ENCODE measurements around the gene SEC24B. TPM values are rescaled to one million over a fixed set of nuclear protein-coding genes. Genes with fewer than 3 reads are reported as not detected.

The SEC24B gene
- total RNA-seq, 1 experiment from 2014 or later: 17.6 TPM

- Histone ChIP-seq H3K4me3 (ENCODE audit: low read depth in 2 of 2, low read length in 2 of 2) (no peak overlapping the region), H3K27me3 (ENCODE audit: control insufficient read depth, insufficient read depth, low read length) (no peaks in the 10 kb centered on the region), H3K36me3 (ENCODE audit: control insufficient read depth, insufficient read depth, low read length) (no peaks in the 10 kb centered on the region), H3K27ac (ENCODE audit: low read length) (no peak overlapping the region), H3K4me1 (ENCODE audit: control insufficient read depth, insufficient read depth, low read length) (no peaks in the 10 kb centered on the region), H3K9me3 (ENCODE audit: control insufficient read depth, insufficient read depth, low read depth, low read length) (no peaks in the 10 kb centered on the region)
- no peak for TF ChIP-seq CTCF (IDR thresholded peaks at IDR 0.05)
- no peak for TF ChIP-seq TCF7L2 (IDR thresholded peaks at IDR 0.05; ENCODE audit: low read depth, low read length)
- no peak for TF ChIP-seq POLR2AphosphoS5 (IDR thresholded peaks at IDR 0.05; ENCODE audit: low read depth, low read length)
- no peak for TF ChIP-seq SIN3A (IDR thresholded peaks at IDR 0.05; ENCODE audit: borderline replicate concordance, insufficient read depth, low read depth, low read length)
- no peak for TF ChIP-seq REST (IDR thresholded peaks at IDR 0.05; ENCODE audit: insufficient read depth in 1 of 2, low read depth in 2 of 2, low read length in 1 of 2)
- ATAC-seq (no peak), DNase-seq (ENCODE audit: low read depth, low spot score) (no peak)
- ChIA-PET POLR2A (no interaction called here), CTCF (no interaction called here)
- BruUV-seq (replicated peaks): no TSS peak
- intact Hi-C loops (cut with micrococcal nuclease; ENCODE audit: unreplicated experiment) (no loop called here), in situ Hi-C loops (cut with HindIII; ENCODE audit: low pct_unique_long_range_greater_than_20kb, low sequenced_read_pairs) (no loop called here)
These were observed 43.4 kb upstream of the SEC24B start for GRCh38 chr4:109390115-109390768.

GRCh38 chr4:109395694-109396093, 37.9 kb upstream of the SEC24B start:
- no peaks in the 10 kb centered on the region for H3K9me3 ChIP-seq (ENCODE audit: control insufficient read depth, insufficient read depth, low read depth, low read length)
- no peaks in the 10 kb centered on the region for H3K4me1 ChIP-seq (ENCODE audit: control insufficient read depth, insufficient read depth, low read length)
- no peak for ATAC-seq
- DNase-seq (ENCODE audit: low read depth, low spot score): no peak
- no peak overlapping the region for H3K27ac ChIP-seq (ENCODE audit: low read length)
- H3K36me3 ChIP-seq (ENCODE audit: control insufficient read depth, insufficient read depth, low read length): no peaks in the 10 kb centered on the region
- POLR2A ChIA-PET: no interaction called here
- in situ Hi-C loops (cut with HindIII; ENCODE audit: low pct_unique_long_range_greater_than_20kb, low sequenced_read_pairs): no loop called here
- BruUV-seq (replicated peaks): no TSS peak
- TF ChIP-seq TCF7L2 (IDR thresholded peaks at IDR 0.05; ENCODE audit: low read depth, low read length): no peak
- no peak for TF ChIP-seq POLR2AphosphoS5 (IDR thresholded peaks at IDR 0.05; ENCODE audit: low read depth, low read length)
- TF ChIP-seq SIN3A (IDR thresholded peaks at IDR 0.05; ENCODE audit: borderline replicate concordance, insufficient read depth, low read depth, low read length): no peak
- TF ChIP-seq CTCF (IDR thresholded peaks at IDR 0.05): no peak
- no peak for TF ChIP-seq REST (IDR thresholded peaks at IDR 0.05; ENCODE audit: insufficient read depth in 1 of 2, low read depth in 2 of 2, low read length in 1 of 2)
- H3K4me3 ChIP-seq (ENCODE audit: low read depth in 2 of 2, low read length in 2 of 2): no peak overlapping the region
- CTCF ChIA-PET: no interaction called here
- intact Hi-C loops (cut with micrococcal nuclease; ENCODE audit: unreplicated experiment): no loop called here
- H3K27me3 ChIP-seq (ENCODE audit: control insufficient read depth, insufficient read depth, low read length): no peaks in the 10 kb centered on the region

Measured in Panc1 (cell line).